Nephron progenitor cell (in vitro differentiated cells): Measurements from ENCODE around the gene CDK19.

ENCODE experiments used
- DNase-seq: peaks from one replicate; pipeline ENCODE4 v3.0.0; 2021
- H3K27ac Mint-ChIP-seq: 2 replicates; pipeline ENCODE4 v1.8.0; 2021; ENCODE audit warnings: mild to moderate bottlenecking, moderate library complexity, mixed read lengths
- H3K27me3 Mint-ChIP-seq: 2 replicates; pipeline ENCODE4 v1.8.0; 2021; ENCODE audit warnings: mild to moderate bottlenecking, low read depth, mixed read lengths; ENCODE audit not compliant: poor library complexity
- H3K36me3 Mint-ChIP-seq: 2 replicates; pipeline ENCODE4 v1.8.0; 2021; ENCODE audit warnings: low read depth, mixed read lengths
- H3K4me1 Mint-ChIP-seq: 2 replicates; pipeline ENCODE4 v1.8.0; 2021; ENCODE audit warnings: mixed read lengths
- H3K4me3 Mint-ChIP-seq: 2 replicates; pipeline ENCODE4 v1.8.0; 2021; ENCODE audit warnings: mild to moderate bottlenecking, moderate library complexity, mixed read lengths
- H3K9me3 Mint-ChIP-seq: 2 replicates; pipeline ENCODE4 v1.8.0; 2021; ENCODE audit warnings: mild to moderate bottlenecking, moderate library complexity, mixed read lengths
- CTCF ChIP-seq: fragments of 200-600 bp; sonication (generic); IDR thresholded peaks from 2 replicates; pipeline ENCODE4 v1.5.0; 2021; ENCODE audit warnings: antibody characterized with exemption

Gene CDK19

GRCh38 chr6:110665600-110665999 lies 149.7 kb downstream of the CDK19 start:
- DNase-seq: no peak
- H3K4me1 Mint-ChIP-seq: no peaks in the 10 kb centered on the region
- peaks cover 15% of the 10 kb centered on the region for H3K36me3 Mint-ChIP-seq
- H3K27ac Mint-ChIP-seq: no peak overlapping the region
- H3K27me3 Mint-ChIP-seq: peaks cover 1% of the 10 kb centered on the region
- TF ChIP-seq CTCF: no peak
- no peak overlapping the region for H3K4me3 Mint-ChIP-seq
- no peaks in the 10 kb centered on the region for H3K9me3 Mint-ChIP-seq

GRCh38 chr6:110664933-110665332 lies 150.3 kb downstream of the CDK19 start:
- Mint-ChIP-seq H3K4me1 (no peaks in the 10 kb centered on the region), H3K4me3 (no peak overlapping the region), H3K36me3 (peaks cover 15% of the 10 kb centered on the region), H3K27ac (no peak overlapping the region), H3K9me3 (no peaks in the 10 kb centered on the region), H3K27me3 (peaks cover 3% of the 10 kb centered on the region)
- no peak for DNase-seq
- TF ChIP-seq CTCF: no peak

- Mint-ChIP-seq H3K36me3 (peaks cover 15% of the 10 kb centered on the region), H3K4me1 (no peaks in the 10 kb centered on the region), H3K27ac (no peak overlapping the region), H3K9me3 (no peaks in the 10 kb centered on the region), H3K27me3 (peaks cover 3% of the 10 kb centered on the region), H3K4me3 (no peak overlapping the region)
- TF ChIP-seq CTCF: no peak
- DNase-seq: no peak
Measured at GRCh38 chr6:110662490-110663211, 152.6 kb downstream of the CDK19 start.

- Mint-ChIP-seq H3K9me3 (no peaks in the 10 kb centered on the region), H3K36me3 (peaks cover 15% of the 10 kb centered on the region), H3K4me3 (no peak overlapping the region), H3K27me3 (peaks cover 3% of the 10 kb centered on the region), H3K27ac (no peak overlapping the region), H3K4me1 (no peaks in the 10 kb centered on the region)
- DNase-seq: no peak
- no peak for TF ChIP-seq CTCF
Measured at GRCh38 chr6:110661414-110661813, 153.9 kb downstream of the CDK19 start.

GRCh38 chr6:110660066-110660655 lies 155.1 kb downstream of the CDK19 start:
- H3K4me3 Mint-ChIP-seq: no peak overlapping the region

More at GRCh38 chr6:110660066-110660655, 155.1 kb downstream of the CDK19 start:
- no peak for DNase-seq
- H3K36me3 Mint-ChIP-seq: peaks cover 21% of the 10 kb centered on the region
- no peak for TF ChIP-seq CTCF
- H3K9me3 Mint-ChIP-seq: no peaks in the 10 kb centered on the region
- H3K4me1 Mint-ChIP-seq: no peaks in the 10 kb centered on the region
- H3K27me3 Mint-ChIP-seq: peaks cover 3% of the 10 kb centered on the region
- peak overlapping the region; percentile 41 for H3K27ac Mint-ChIP-seq
